OCI-LY1 (cell line): ENCODE data around the gene ISG20.

Experiments
- H2AFZ ChIP-seq: fragments of 200-600 bp; sonication (generic), shearing (Covaris generic); 2 replicates; pipeline ENCODE4 v1.6.0; 2014; ENCODE audit warnings: antibody characterized with exemption, mild to moderate bottlenecking, low read length
- H3F3A ChIP-seq: fragments of 200-600 bp; sonication (generic), shearing (Covaris generic); 2 replicates; pipeline ENCODE4 v1.6.0; 2014; ENCODE audit warnings: mild to moderate bottlenecking, antibody characterized with exemption, low read length, moderate library complexity; ENCODE audit not compliant: insufficient read depth
- H3K27ac ChIP-seq: fragments of 200-600 bp; sonication (generic); 2 replicates; pipeline ENCODE4 v1.5.1; 2014; ENCODE audit warnings: low read length, mixed run types, mild to moderate bottlenecking, low read depth; ENCODE audit not compliant: poor library complexity, severe bottlenecking
- H3K27me3 ChIP-seq: fragments of 200-600 bp; sonication (generic); 2 replicates; pipeline ENCODE4 v1.6.0; 2014; ENCODE audit warnings: antibody characterized with exemption, mild to moderate bottlenecking, low read length, moderate library complexity; ENCODE audit not compliant: insufficient read depth
- H3K36me3 ChIP-seq: fragments of 200-600 bp; sonication (generic); 2 replicates; pipeline ENCODE4 v1.6.1; 2014; ENCODE audit warnings: mild to moderate bottlenecking, antibody characterized with exemption, low read length, moderate library complexity, mixed read lengths; ENCODE audit not compliant: insufficient read depth
- H3K4me1 ChIP-seq: fragments of 200-600 bp; sonication (generic); 2 replicates; pipeline ENCODE4 v1.5.1; 2014; ENCODE audit warnings: mild to moderate bottlenecking, low read length, moderate library complexity; ENCODE audit not compliant: insufficient read depth, severe bottlenecking
- H3K4me2 ChIP-seq: fragments of 200-600 bp; sonication (generic), shearing (Covaris generic); 2 replicates; pipeline ENCODE4 v1.6.1; 2014; ENCODE audit warnings: low read length
- H3K4me3 ChIP-seq: fragments of 200-600 bp; sonication (generic); 2 replicates; pipeline ENCODE4 v1.5.1; 2014; ENCODE audit warnings: low read length, low read depth, mild to moderate bottlenecking, mixed read lengths; ENCODE audit not compliant: poor library complexity, severe bottlenecking
- H3K79me2 ChIP-seq: fragments of 200-600 bp; shearing (Covaris generic); 2 replicates; pipeline ENCODE4 v1.6.1; 2016; ENCODE audit warnings: mixed run types, low read length, mixed read lengths; ENCODE audit not compliant: insufficient read depth
- H3K9ac ChIP-seq: fragments of 200-600 bp; sonication (generic), shearing (Covaris generic); 2 replicates; pipeline ENCODE4 v1.6.1; 2014; ENCODE audit warnings: mild to moderate bottlenecking, low read length, mixed read lengths
- H3K9me2 ChIP-seq: fragments of 200-600 bp; sonication (generic), shearing (Covaris generic); 2 replicates; pipeline ENCODE4 v1.6.1; 2014; ENCODE audit warnings: low read depth, mild to moderate bottlenecking, low read length, mixed read lengths
- H3K9me3 ChIP-seq: fragments of 200-600 bp; shearing (Covaris generic); 2 replicates; pipeline ENCODE4 v1.6.1; 2014; ENCODE audit warnings: low read length, mixed read lengths
- H4K20me1 ChIP-seq: fragments of 200-600 bp; sonication (generic), shearing (Covaris generic); 2 replicates; pipeline ENCODE4 v1.6.0; 2016; ENCODE audit warnings: mild to moderate bottlenecking, low read length; ENCODE audit not compliant: insufficient read depth
- CTCF ChIP-seq: fragments of 200-600 bp; sonication (generic), shearing (Covaris generic); IDR thresholded peaks from 2 replicates; pipeline ENCODE4 v1.5.1; 2017; ENCODE audit warnings: mild to moderate bottlenecking, antibody characterized with exemption, low read length, moderate library complexity, mixed read lengths
- EZH2 ChIP-seq: fragments of 200-600 bp; sonication (generic), shearing (Covaris generic); IDR thresholded peaks from 2 replicates; pipeline ENCODE4 v1.8.0; 2017; ENCODE audit warnings: borderline replicate concordance, mixed run types, mild to moderate bottlenecking, antibody characterized with exemption, low read length, moderate library complexity, mixed read lengths

ISG20 gene

GRCh38 chr15:88690331-88690730, 51.5 kb downstream of the ISG20 start:
- Histone ChIP-seq H3F3A (no peaks in the 10 kb centered on the region), H3K9me3 (no peaks in the 10 kb centered on the region; the same call in 1 of the 2 replicates), H2AFZ (no peak overlapping the region), H3K9ac (no peak overlapping the region), H3K4me2 (no peak overlapping the region), H3K79me2 (no peaks in the 10 kb centered on the region), H3K9me2 (no peaks in the 10 kb centered on the region), H3K36me3 (no peaks in the 10 kb centered on the region; the same call in 1 of the 2 replicates), H3K27ac (no peak overlapping the region), H3K4me1 (no peaks in the 10 kb centered on the region), H3K27me3 (peaks cover 6% of the 10 kb centered on the region; the same call in 1 of the 2 replicates), H3K4me3 (no peak overlapping the region), H4K20me1 (no peaks in the 10 kb centered on the region)
- TF ChIP-seq EZH2: no peak
- TF ChIP-seq CTCF: no peak

- Histone ChIP-seq H3K27ac (no peak overlapping the region), H3F3A (no peaks in the 10 kb centered on the region), H4K20me1 (no peaks in the 10 kb centered on the region), H3K27me3 (peaks cover 6% of the 10 kb centered on the region; the same call in 1 of the 2 replicates), H3K36me3 (no peaks in the 10 kb centered on the region; the same call in 1 of the 2 replicates), H3K4me1 (no peaks in the 10 kb centered on the region), H3K9me3 (no peaks in the 10 kb centered on the region; the same call in 1 of the 2 replicates), H3K9ac (no peak overlapping the region), H3K4me3 (no peak overlapping the region), H3K4me2 (no peak overlapping the region), H2AFZ (no peak overlapping the region), H3K79me2 (no peaks in the 10 kb centered on the region), H3K9me2 (no peaks in the 10 kb centered on the region)
- TF ChIP-seq CTCF: no peak
- no peak for TF ChIP-seq EZH2
Observed at GRCh38 chr15:88693191-88693590, 54.4 kb downstream of the ISG20 start.

GRCh38 chr15:88695101-88695500, 56.3 kb downstream of the ISG20 start:
- H3K9me3 ChIP-seq: no peaks in the 10 kb centered on the region
- H3K4me3 ChIP-seq: no peak overlapping the region
- H3K36me3 ChIP-seq: no peaks in the 10 kb centered on the region
- H3K79me2 ChIP-seq: no peaks in the 10 kb centered on the region
- H3F3A ChIP-seq: no peaks in the 10 kb centered on the region
- no peaks in the 10 kb centered on the region for H3K9me2 ChIP-seq
- TF ChIP-seq EZH2 (no peak), CTCF (no peak)
- H3K4me2 ChIP-seq: no peak overlapping the region
- H4K20me1 ChIP-seq: no peaks in the 10 kb centered on the region
- H3K4me1 ChIP-seq: no peaks in the 10 kb centered on the region
- no peak overlapping the region for H3K27ac ChIP-seq
- H3K27me3 ChIP-seq: peaks cover 5% of the 10 kb centered on the region; the same call in 1 of the 2 replicates
- no peak overlapping the region for H2AFZ ChIP-seq
- H3K9ac ChIP-seq: no peak overlapping the region
